D341Med (cell line): ENCODE results near the gene TMEM150A.
A peak's percentile ranks its signal among the peaks of the same experiment; 100 is the strongest.
"Not testable (repeated sequence)": the region's sequence is repeated elsewhere in the genome, so short reads cannot be mapped to it uniquely, and the experiment has no call there.

Experiments used
- DNase-seq: peaks from one replicate; pipeline ENCODE4 v3.0.0; 2012; ENCODE audit warnings: low spot score

The TMEM150A gene

GRCh38 chr2:85593023-85593422 is 9.5 kb downstream of the TMEM150A start:
- DNase-seq, result no peak

GRCh38 chr2:85592299-85592698 is 10.2 kb downstream of the TMEM150A start:
- DNase-seq, result not testable (repeated sequence)

GRCh38 chr2:85591563-85591962 is 10.9 kb downstream of the TMEM150A start:
- DNase-seq, result no peak

- DNase-seq, result no peak
Observed at GRCh38 chr2:85590950-85591349, 11.5 kb downstream of the TMEM150A start.

- DNase-seq, result no peak
Observed at GRCh38 chr2:85589982-85590791, 12.3 kb downstream of the TMEM150A start.

GRCh38 chr2:85589181-85589580 is 13.3 kb downstream of the TMEM150A start:
- no peak for DNase-seq

GRCh38 chr2:85588645-85589044 is 13.9 kb downstream of the TMEM150A start:
- DNase-seq, result no peak

- no peak for DNase-seq
Observed at GRCh38 chr2:85588236-85588635, 14.3 kb downstream of the TMEM150A start.

GRCh38 chr2:85585781-85586105 is 16.8 kb downstream of the TMEM150A start:
- no peak for DNase-seq

- no peak for DNase-seq
Observed at GRCh38 chr2:85584857-85585780, 17.4 kb downstream of the TMEM150A start.

- peak; percentile 65 for DNase-seq
Observed at GRCh38 chr2:85584354-85584856, 18.1 kb downstream of the TMEM150A start, which contains the start of gene VAMP5. Gene VAMP5 (plus strand): TSS chr2:85584431. CDS start chr2:85584491, 60 bp downstream.

GRCh38 chr2:85583667-85584353 is 18.7 kb downstream of the TMEM150A start:
- DNase-seq, result no peak

- no peak for DNase-seq
Observed at GRCh38 chr2:85582492-85582891, 20.0 kb downstream of the TMEM150A start.

- DNase-seq, result no peak
Observed at GRCh38 chr2:85580206-85580605, 22.3 kb downstream of the TMEM150A start.

- DNase-seq, result no peak
Observed at GRCh38 chr2:85579266-85579935, 23.1 kb downstream of the TMEM150A start.

GRCh38 chr2:85578243-85579180 is 24.0 kb downstream of the TMEM150A start:
- DNase-seq, result no peak

- no peak for DNase-seq
Observed at GRCh38 chr2:85577386-85578242, 24.9 kb downstream of the TMEM150A start, which contains the start of gene VAMP8. Gene VAMP8 (plus strand): TSS chr2:85577586. CDS start chr2:85577647, 61 bp downstream.

- no peak for DNase-seq
Observed at GRCh38 chr2:85577063-85577385, 25.5 kb downstream of the TMEM150A start.

- DNase-seq, result no peak
Observed at GRCh38 chr2:85575739-85576138, 26.8 kb downstream of the TMEM150A start.

- no peak for DNase-seq
Observed at GRCh38 chr2:85566265-85566664, 36.2 kb downstream of the TMEM150A start.
